Tibial nerve (tissue), 4 donors: ENCODE measurements around the gene EGFR. TPM values are rescaled to one million over a fixed set of nuclear protein-coding genes. Genes with fewer than 3 reads are reported as not detected.

ENCODE experiments used
- DNase-seq, 2 donors: peaks; one replicate each; pipeline ENCODE4 v3.0.0-alpha.2; 2019; ENCODE audit warnings: low spot score in 2 of 2
- H3K27ac ChIP-seq, 4 donors: fragments of 200-600 bp; sonication (generic) in 3 of 4; one replicate each; pipeline ENCODE4 v1.5.1; 2017 to 2019; ENCODE audit warnings: mild to moderate bottlenecking in 1 of 4
- H3K27me3 ChIP-seq, 2 donors: fragments of 200-600 bp; sonication (generic) in 1 of 2; one replicate each; pipeline versions ENCODE4 v1.5.1 to v1.6.0; 2017 to 2019
- H3K36me3 ChIP-seq, 3 donors: fragments of 200-600 bp; sonication (generic); one replicate each; pipeline ENCODE4 v1.5.1; 2018 to 2019
- H3K4me1 ChIP-seq, 4 donors: fragments of 200-600 bp; sonication (generic) in 3 of 4; one replicate each; pipeline ENCODE4 v1.5.1; 2017 to 2019
- H3K4me3 ChIP-seq, 4 donors: fragments of 200-600 bp; sonication (generic) in 3 of 4; one replicate each; pipeline ENCODE4 v1.5.1; 2017 to 2019; ENCODE audit warnings: mild to moderate bottlenecking in 1 of 4, moderate library complexity in 1 of 4
- H3K9me3 ChIP-seq, 4 donors: fragments of 200-600 bp; sonication (generic) in 3 of 4; one replicate each; pipeline ENCODE4 v1.5.1; 2017 to 2019
- EP300 ChIP-seq, 2 donors: sonication (generic); formaldehyde crosslinking; IDR thresholded peaks; one replicate each; pipeline ENCODE4 v1.6.1; 2017; ENCODE audit warnings: antibody characterized with exemption in 2 of 2, mild to moderate bottlenecking in 1 of 2
- POLR2A ChIP-seq, 2 donors: fragments of 450-650 bp; IDR thresholded peaks; one replicate each; pipeline ENCODE4 v1.6.1; 2017; ENCODE audit warnings: antibody characterized with exemption in 2 of 2, mild to moderate bottlenecking in 2 of 2, moderate library complexity in 2 of 2
- WGBS, 2 donors: methylation state at CpG; one replicate each; pipeline ENCODE4 v1.1.5; 2018; 5-methylcytosine and 5-hydroxymethylcytosine counted together
- total RNA-seq, 4 donors: library from RNA; depleted of rRNA; stranded (reverse); fragments of >200 nt; gene quantifications; one replicate each; pipeline ENCODE4 v1.1.0, GENCODE V29; 2016
- TF ChIP-seq, protein P1 (sequence below), 5 experiments: fragments of 200-600 bp in 3 of 5; fragments of 450-650 bp in 2 of 5; sonication (generic) in 3 of 5; IDR thresholded peaks; one replicate each; pipeline ENCODE4 v1.5.1; 2016 to 2019; ENCODE audit warnings: antibody characterized with exemption in 5 of 5, mild to moderate bottlenecking in 3 of 5, moderate library complexity in 2 of 5

The EGFR gene
- total RNA-seq, 4 donors from 2014 or later: 72.3 to 136 (median 127) TPM

DNA sequence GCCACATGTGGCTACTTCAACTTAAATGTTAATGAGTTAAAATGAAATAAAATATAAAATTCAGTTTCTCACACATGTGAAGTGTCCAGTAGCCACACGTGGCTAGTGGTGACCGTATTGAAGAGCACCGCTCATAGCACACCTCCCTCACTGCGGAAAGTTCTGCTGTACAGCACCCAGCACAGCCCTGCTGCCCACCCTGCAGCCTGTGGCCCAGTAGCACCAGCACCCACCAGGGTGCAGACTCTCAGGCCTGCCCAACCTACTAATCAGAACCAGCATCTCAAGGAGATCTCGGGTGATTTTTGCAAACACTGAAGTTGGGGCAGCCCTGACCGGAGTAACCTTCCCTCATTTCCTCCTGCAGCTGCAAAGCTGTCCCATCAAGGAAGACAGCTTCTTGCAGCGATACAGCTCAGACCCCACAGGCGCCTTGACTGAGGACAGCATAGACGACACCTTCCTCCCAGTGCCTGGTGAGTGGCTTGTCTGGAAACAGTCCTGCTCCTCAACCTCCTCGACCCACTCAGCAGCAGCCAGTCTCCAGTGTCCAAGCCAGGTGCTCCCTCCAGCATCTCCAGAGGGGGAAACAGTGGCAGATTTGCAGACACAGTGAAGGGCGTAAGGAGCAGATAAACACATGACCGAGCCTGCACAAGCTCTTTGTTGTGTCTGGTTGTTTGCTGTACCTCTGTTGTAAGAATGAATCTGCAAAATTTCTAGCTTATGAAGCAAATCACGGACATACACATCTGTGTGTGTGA, 183.5 kb downstream of the EGFR start:
- no peak for DNase-seq
- Histone ChIP-seq H3K4me1 (peaks cover 0 to 5% (median 0%) of the 10 kb centered on the region in 4 donors), H3K27me3 (no peaks in the 10 kb centered on the region), H3K27ac (no peak overlapping the region), H3K36me3 (peaks cover 0 to 67% (median 0%) of the 10 kb centered on the region in 3 donors), H3K9me3 (no peaks in the 10 kb centered on the region), H3K4me3 (no peak overlapping the region)
- WGBS, 2 donors: 69 to 73% methylated on average over 13 of the region's 13 CpGs
- TF ChIP-seq EP300 (IDR thresholded peaks at IDR 0.05) (no peak), POLR2A (IDR thresholded peaks at IDR 0.05) (no peak)
- TF ChIP-seq, protein P1, sequence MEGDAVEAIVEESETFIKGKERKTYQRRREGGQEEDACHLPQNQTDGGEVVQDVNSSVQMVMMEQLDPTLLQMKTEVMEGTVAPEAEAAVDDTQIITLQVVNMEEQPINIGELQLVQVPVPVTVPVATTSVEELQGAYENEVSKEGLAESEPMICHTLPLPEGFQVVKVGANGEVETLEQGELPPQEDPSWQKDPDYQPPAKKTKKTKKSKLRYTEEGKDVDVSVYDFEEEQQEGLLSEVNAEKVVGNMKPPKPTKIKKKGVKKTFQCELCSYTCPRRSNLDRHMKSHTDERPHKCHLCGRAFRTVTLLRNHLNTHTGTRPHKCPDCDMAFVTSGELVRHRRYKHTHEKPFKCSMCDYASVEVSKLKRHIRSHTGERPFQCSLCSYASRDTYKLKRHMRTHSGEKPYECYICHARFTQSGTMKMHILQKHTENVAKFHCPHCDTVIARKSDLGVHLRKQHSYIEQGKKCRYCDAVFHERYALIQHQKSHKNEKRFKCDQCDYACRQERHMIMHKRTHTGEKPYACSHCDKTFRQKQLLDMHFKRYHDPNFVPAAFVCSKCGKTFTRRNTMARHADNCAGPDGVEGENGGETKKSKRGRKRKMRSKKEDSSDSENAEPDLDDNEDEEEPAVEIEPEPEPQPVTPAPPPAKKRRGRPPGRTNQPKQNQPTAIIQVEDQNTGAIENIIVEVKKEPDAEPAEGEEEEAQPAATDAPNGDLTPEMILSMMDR (IDR thresholded peaks at IDR 0.05): no peak

DNA sequence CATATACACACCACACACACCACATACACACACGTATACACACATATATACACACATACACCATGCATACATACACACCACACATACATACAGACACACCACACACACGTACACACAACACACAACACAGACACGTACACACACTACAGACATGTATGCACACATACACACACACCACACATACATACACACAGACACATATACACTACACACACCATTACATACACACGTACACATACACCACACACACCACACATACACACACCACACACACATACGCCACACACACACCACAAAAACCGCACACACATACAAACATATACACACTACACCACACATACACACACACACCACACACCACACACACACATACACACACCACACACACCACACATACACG, 184.5 kb downstream of the EGFR start:
- H3K27me3 ChIP-seq: no peaks in the 10 kb centered on the region
- no peak overlapping the region for H3K4me3 ChIP-seq
- TF ChIP-seq, protein P1 (IDR thresholded peaks at IDR 0.05): no peak
- no peak for TF ChIP-seq EP300 (IDR thresholded peaks at IDR 0.05)
- TF ChIP-seq POLR2A (IDR thresholded peaks at IDR 0.05): no peak
- no peak overlapping the region for H3K27ac ChIP-seq
- no peaks in the 10 kb centered on the region for H3K9me3 ChIP-seq
- no peak for DNase-seq
- H3K36me3 ChIP-seq: peaks cover 0 to 71% (median 0%) of the 10 kb centered on the region in 3 donors
- WGBS, 2 donors: 88 to 89% methylated on average over 7 of the region's 7 CpGs
- H3K4me1 ChIP-seq: peaks cover 0 to 2% (median 0%) of the 10 kb centered on the region in 4 donors

DNA sequence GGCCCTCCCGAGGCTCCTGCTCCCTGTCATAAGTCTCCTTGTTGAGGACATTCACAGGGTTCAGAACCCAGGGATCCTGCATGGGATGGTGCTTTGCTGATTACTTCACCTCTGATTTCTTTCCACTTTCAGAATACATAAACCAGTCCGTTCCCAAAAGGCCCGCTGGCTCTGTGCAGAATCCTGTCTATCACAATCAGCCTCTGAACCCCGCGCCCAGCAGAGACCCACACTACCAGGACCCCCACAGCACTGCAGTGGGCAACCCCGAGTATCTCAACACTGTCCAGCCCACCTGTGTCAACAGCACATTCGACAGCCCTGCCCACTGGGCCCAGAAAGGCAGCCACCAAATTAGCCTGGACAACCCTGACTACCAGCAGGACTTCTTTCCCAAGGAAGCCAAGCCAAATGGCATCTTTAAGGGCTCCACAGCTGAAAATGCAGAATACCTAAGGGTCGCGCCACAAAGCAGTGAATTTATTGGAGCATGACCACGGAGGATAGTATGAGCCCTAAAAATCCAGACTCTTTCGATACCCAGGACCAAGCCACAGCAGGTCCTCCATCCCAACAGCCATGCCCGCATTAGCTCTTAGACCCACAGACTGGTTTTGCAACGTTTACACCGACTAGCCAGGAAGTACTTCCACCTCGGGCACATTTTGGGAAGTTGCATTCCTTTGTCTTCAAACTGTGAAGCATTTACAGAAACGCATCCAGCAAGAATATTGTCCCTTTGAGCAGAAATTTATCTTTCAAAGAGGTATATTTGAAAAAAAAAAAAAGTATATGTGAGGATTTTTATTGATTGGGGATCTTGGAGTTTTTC, 186.5 kb downstream of the EGFR start:
- Histone ChIP-seq H3K27ac (no peak overlapping the region), H3K36me3 (peaks cover 0 to 63% (median 0%) of the 10 kb centered on the region in 3 donors), H3K4me1 (no peaks in the 10 kb centered on the region), H3K9me3 (no peaks in the 10 kb centered on the region), H3K4me3 (no peak overlapping the region), H3K27me3 (no peaks in the 10 kb centered on the region)
- whole genome bisulfite sequencing, 2 donors: 84 to 86% methylated on average over 16 of the region's 16 CpGs
- no peak for DNase-seq
- TF ChIP-seq POLR2A (IDR thresholded peaks at IDR 0.05) (no peak), EP300 (IDR thresholded peaks at IDR 0.05) (no peak)
- TF ChIP-seq, protein P1 (IDR thresholded peaks at IDR 0.05): no peak

DNA sequence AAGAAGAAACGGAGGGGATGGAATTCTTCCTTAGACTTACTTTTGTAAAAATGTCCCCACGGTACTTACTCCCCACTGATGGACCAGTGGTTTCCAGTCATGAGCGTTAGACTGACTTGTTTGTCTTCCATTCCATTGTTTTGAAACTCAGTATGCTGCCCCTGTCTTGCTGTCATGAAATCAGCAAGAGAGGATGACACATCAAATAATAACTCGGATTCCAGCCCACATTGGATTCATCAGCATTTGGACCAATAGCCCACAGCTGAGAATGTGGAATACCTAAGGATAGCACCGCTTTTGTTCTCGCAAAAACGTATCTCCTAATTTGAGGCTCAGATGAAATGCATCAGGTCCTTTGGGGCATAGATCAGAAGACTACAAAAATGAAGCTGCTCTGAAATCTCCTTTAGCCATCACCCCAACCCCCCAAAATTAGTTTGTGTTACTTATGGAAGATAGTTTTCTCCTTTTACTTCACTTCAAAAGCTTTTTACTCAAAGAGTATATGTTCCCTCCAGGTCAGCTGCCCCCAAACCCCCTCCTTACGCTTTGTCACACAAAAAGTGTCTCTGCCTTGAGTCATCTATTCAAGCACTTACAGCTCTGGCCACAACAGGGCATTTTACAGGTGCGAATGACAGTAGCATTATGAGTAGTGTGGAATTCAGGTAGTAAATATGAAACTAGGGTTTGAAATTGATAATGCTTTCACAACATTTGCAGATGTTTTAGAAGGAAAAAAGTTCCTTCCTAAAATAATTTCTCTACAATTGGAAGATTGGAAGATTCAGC, 187.6 kb downstream of the EGFR start:
- Histone ChIP-seq H3K4me3 (no peak overlapping the region), H3K27ac (no peak overlapping the region), H3K36me3 (peaks cover 0 to 52% (median 0%) of the 10 kb centered on the region in 3 donors), H3K27me3 (no peaks in the 10 kb centered on the region), H3K9me3 (no peaks in the 10 kb centered on the region), H3K4me1 (no peaks in the 10 kb centered on the region)
- no peak for TF ChIP-seq EP300 (IDR thresholded peaks at IDR 0.05)
- TF ChIP-seq POLR2A (IDR thresholded peaks at IDR 0.05): no peak
- TF ChIP-seq, protein P1 (IDR thresholded peaks at IDR 0.05): no peak
- WGBS, 2 donors: 85 to 88% methylated on average over 9 of the region's 9 CpGs
- no peak for DNase-seq
